GM18508 (cell line): ENCODE data around the gene AUTS2.

Experiments used
- ATAC-seq: cut with Tn5 transposase; IDR thresholded peaks from one replicate; pipeline ENCODE4 v1.9.1; 2021; ENCODE audit warnings: moderate number of reproducible peaks; ENCODE audit not compliant: insufficient read depth, unreplicated experiment

The AUTS2 gene

GRCh38 chr7:70774950-70775527, 1176.8 kb downstream of the AUTS2 start:
- ATAC-seq = no peak

DNA sequence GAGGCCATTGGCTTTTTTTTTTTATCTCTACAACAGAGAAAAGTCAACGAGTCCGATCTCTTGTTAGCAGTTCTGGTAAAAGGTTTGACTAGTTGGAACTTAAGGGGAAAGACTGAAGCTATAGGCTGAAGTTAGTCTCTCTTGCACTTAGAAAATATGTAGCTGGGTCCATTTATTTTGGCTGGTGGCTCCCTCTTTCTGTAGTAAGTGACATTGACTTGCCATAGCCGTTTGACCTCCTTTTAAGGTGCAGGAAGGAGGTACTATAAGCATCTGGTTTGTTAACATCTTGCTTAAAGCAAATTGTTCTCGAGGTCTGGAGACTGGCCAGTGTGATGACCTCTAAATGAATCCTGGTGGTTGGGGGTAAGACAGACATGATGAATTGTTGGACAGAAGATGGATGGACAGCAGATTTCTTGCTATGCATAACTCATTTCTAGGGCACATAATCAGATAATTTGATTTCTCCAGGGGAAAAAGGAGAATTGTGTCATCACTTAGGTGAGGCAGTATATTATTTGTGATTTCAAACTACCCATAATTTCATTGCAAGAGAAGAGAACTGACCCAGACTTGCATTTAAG, 1177.4 kb downstream of the AUTS2 start:
- ATAC-seq = no peak

DNA sequence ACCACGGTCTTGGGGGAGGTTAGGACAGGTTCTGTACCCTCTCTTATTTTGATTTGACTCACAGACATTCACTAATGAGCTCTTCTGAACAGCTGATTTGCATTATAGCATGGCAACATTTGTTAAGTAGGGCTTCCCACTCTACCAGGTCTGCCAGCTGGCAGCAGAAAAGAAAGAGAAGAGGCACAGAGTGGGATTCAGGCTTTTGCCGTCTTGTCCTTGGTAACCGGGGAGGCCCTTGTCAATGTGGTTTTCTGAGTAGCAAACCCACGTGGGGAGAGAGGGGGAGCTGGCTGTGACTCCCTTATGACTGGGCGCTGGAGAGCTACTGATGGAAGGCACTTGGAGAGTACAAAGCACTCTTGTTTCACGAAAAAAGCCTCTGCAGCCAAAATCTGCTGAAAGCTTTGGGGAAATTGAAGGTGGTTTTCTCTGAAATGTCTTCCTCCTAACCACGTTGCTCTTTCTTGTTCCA, 1178.4 kb downstream of the AUTS2 start:
- ATAC-seq = no peak

GRCh38 chr7:70777251-70777650, 1179.0 kb downstream of the AUTS2 start:
- no peak for ATAC-seq

DNA sequence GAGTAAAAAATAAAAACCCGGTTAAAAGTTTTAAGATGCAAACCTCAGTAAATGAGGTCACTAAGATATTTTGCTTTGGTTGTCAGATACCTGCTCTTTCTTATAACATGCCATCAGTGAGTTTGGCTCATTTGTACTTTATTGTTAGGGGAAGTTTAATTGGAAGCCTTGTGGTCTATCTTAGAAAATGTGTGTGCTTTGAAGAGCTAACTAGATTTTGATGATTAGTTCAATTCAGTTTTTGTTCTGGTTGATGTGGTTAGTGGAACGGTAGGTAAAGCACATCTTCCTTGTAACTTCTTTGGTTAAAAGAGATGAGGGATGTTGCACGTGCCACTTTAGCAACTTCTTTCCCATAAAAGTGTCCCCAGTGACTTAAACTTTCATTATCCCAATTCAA, 1180.3 kb downstream of the AUTS2 start:
- ATAC-seq = no peak

DNA sequence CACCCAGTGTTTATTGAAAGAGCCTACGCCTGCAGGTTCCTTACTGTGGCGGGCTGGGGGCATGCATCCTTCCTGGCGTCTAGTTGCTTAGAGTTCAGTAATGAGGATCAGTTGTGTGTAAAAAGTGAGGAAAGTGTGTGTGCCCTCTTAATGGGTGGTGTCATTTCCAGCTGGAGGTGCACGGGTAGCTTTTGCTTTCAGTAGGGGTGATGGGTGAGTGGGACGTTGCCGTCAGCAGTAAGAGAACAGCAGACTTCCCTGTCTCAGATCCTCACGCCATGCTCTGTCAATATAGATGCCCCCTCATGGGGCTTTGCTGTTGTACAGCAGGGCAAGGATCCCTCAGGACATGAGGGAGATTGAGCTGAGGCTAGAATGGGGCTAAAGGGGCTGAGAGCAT, 1181.0 kb downstream of the AUTS2 start:
- ATAC-seq = no peak

- ATAC-seq = no peak
Measured at GRCh38 chr7:70781922-70782311, 1183.6 kb downstream of the AUTS2 start.

DNA sequence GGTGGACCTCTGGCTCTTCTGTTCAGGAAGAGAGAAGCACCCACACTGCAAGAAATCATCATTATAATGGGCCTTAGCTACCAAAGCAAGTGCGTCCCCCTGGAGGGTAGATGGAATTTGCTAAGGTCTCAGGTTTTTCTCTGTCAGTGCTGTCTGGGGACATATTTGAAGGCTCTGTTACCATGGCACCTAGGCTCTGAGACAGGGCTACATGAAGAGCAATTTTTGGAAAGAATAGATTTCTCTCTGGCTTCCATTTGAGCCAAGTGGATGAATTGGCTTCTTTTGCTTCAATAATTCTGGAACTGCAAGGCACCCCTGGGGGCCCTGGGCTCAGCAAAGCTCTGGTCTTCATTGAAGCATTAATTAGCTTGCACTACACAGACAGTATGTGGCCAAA, 1184.5 kb downstream of the AUTS2 start:
- ATAC-seq = no peak

DNA sequence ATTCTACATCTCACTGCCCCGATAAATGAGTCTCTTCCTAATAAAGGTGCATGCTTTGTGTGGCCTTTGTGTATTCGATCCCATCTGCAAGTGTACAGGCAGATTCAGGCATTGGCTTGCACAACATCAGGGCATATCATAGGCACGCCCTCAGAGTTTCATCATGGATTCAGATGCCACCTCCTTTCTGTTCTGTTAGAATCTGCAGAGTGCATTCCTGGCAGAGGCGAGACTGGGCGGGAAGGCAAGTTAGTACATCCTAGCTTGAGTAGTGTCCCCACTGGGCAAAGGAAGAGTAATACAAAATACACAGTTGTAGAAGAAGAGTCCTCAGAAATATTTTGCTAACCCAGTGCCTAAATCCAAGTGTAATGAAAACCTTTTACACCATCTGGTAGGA, 1187.2 kb downstream of the AUTS2 start:
- no peak for ATAC-seq

- ATAC-seq = no peak
Measured at GRCh38 chr7:70786076-70786475, 1187.8 kb downstream of the AUTS2 start.

- ATAC-seq = no peak
Measured at GRCh38 chr7:70787286-70787685, 1189.0 kb downstream of the AUTS2 start.

DNA sequence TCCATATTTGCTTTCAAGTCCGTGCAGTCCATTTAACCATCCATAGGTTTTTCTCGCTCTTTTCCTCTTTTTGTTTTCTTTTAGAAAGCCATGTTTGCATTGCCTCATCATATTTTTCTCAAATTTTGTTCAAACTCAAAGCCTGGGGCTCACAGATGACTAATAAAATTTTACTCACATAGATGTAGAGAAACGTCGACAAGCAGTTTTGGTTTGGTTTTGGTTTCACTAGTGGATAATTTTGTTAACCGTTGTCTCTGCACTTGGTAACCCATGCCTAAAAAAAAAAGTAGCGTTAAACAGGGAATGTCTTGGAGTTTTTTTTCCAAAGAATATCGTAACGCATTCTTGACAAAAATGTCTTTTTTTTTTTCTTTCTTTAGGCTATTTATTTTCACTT, 1189.5 kb downstream of the AUTS2 start:
- ATAC-seq = no peak

- no peak for ATAC-seq
Measured at GRCh38 chr7:70788276-70788675, 1190.0 kb downstream of the AUTS2 start.

GRCh38 chr7:70789481-70790214, 1191.4 kb downstream of the AUTS2 start:
- no peak for ATAC-seq

- ATAC-seq = no peak
Measured at GRCh38 chr7:70790215-70791073, 1192.2 kb downstream of the AUTS2 start.

DNA sequence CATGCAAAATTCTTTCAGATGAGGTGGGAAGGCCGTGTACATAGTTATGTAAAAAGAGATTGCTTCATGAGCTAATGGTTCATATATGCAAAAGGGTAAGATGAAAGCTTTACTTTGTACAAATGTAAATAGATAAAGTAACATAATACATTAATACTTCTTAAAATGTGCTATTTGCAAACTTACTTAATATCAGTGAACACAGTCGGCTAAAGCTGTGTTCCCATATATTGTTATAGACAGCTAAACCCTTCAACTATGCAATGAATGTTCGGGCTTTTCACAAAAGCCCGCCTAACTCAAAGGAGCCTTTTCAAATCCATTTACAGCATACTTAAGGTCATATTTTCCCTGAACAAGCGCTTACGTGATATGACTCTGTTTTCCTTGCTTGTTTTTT, 1193.1 kb downstream of the AUTS2 start:
- ATAC-seq = no peak

DNA sequence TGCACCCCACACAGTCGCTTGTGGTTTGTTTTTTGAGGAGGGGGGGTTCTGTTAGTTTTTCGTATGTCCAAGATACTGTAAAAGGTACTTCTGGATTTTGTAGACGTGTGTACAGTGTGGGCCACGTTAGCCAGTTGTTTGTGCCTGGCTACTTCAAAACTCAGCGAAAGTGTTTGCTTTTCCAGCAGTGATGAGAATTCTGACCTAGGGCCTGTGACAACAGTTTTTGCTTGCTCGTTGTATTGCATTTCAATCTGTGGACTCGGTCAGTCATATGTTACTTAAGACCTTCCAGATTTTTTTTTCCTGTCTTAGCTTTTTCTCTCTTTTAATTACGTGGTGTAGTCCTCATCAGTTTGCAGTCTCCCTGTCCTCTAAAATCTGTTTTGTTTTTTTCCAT, 1194.8 kb downstream of the AUTS2 start:
- no peak for ATAC-seq

- ATAC-seq = no peak
Measured at GRCh38 chr7:70793821-70794220, 1195.5 kb downstream of the AUTS2 start.

DNA sequence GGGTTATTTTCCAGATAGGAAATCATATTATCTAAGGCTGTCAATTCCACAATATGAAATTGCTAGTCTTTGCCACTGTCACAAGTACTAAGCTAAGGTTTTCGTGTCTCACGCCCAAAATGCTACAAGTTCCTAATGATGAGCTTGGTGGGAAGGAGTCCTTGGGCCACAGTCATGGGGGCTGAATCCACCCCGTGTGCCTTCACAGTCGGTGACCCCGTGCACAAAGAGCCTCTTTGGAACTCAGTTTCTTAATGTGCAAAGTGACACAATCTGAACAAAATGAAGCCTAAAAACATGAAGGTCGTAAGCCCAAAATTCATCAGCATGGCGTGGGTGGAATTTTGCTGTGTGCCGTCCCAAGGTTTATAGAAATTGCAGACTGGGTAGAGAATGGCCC, 1196.7 kb downstream of the AUTS2 start:
- no peak for ATAC-seq

DNA sequence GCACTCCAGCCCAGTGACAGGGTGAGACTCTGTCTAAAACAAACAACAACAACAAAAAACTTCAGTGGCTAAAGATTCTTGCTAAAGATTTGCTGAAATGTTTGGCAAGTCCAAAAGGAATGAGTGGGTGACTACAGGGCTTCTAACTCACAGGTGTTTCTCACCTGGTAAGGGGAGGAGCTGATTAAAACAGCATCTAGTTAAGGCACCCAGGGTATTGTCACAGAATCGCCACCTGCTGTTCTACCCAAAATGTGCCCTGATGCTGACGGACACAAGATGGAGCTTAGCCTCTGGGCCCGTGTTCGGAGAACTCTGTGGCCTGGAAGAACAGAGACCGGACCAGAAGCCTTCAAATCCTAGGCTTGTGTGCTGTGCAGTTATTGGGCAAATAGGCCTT, 1197.7 kb downstream of the AUTS2 start:
- ATAC-seq = no peak

- no peak for ATAC-seq
Measured at GRCh38 chr7:70797109-70797514, 1198.8 kb downstream of the AUTS2 start.
